C4-2B (cell line): Measurements from ENCODE around the gene ANKRD44.

Experiments
- CTCF ChIP-seq: fragments of 450-650 bp; conservative IDR thresholded peaks from 2 replicates; pipeline ENCODE4 v1.5.1; 2017; ENCODE audit warnings: mild to moderate bottlenecking
- ZFX ChIP-seq: fragments of 450-650 bp; IDR thresholded peaks from 2 replicates; pipeline ENCODE4 v1.6.1; 2017

- TF ChIP-seq CTCF (no peak), ZFX (no peak)
Measured at GRCh38 chr2:197308996-197309690, 1.4 kb downstream of the ANKRD44 start.
